ENCODE data around the gene DCUN1D2.
"Not testable (repeated sequence)": the region's sequence is repeated elsewhere in the genome, so short reads cannot be mapped to it uniquely, and the experiment has no call there.

Gene DCUN1D2

GRCh38 chr13:113469582-113469981 is 20.9 kb downstream of the DCUN1D2 start:
- in situ Hi-C loops (cut with HindIII; ENCODE audit: low sequenced_read_pairs): no loop called here

- in situ Hi-C loops (cut with HindIII; ENCODE audit: low sequenced_read_pairs): no loop called here
Observed at GRCh38 chr13:113468472-113469201, 21.9 kb downstream of the DCUN1D2 start.

GRCh38 chr13:113468029-113468428 is 22.5 kb downstream of the DCUN1D2 start:
- in situ Hi-C loops (cut with HindIII; ENCODE audit: low sequenced_read_pairs): no loop called here

- in situ Hi-C loops (cut with HindIII; ENCODE audit: low sequenced_read_pairs): no loop called here
Observed at GRCh38 chr13:113466383-113466782, 24.1 kb downstream of the DCUN1D2 start.

- in situ Hi-C loops (cut with HindIII; ENCODE audit: low sequenced_read_pairs): no loop called here
Observed at GRCh38 chr13:113465300-113465699, 25.2 kb downstream of the DCUN1D2 start.

GRCh38 chr13:113464476-113464875 is 26.0 kb downstream of the DCUN1D2 start:
- in situ Hi-C loops (cut with HindIII; ENCODE audit: low sequenced_read_pairs): loop anchor here (5.0 kb wide), 2 partner anchors 37 to 72 kb away; no protein-coding TSS in a partner anchor

- in situ Hi-C loops (cut with HindIII; ENCODE audit: low sequenced_read_pairs): loop anchor here (5.0 kb wide), 2 partner anchors 34 to 69 kb away; no protein-coding TSS in a partner anchor
Observed at GRCh38 chr13:113461022-113461751, 29.3 kb downstream of the DCUN1D2 start.

- in situ Hi-C loops (cut with HindIII; ENCODE audit: low sequenced_read_pairs): loop anchor here (5.0 kb wide), 2 partner anchors 33 to 68 kb away; no protein-coding TSS in a partner anchor
Observed at GRCh38 chr13:113460599-113460998, 29.9 kb downstream of the DCUN1D2 start.

- in situ Hi-C loops (cut with HindIII; ENCODE audit: low sequenced_read_pairs): loop anchor here (5.0 kb wide), 2 partner anchors 33 to 68 kb away; no protein-coding TSS in a partner anchor
Observed at GRCh38 chr13:113460064-113460555, 30.4 kb downstream of the DCUN1D2 start.

GRCh38 chr13:113458253-113459065 is 32.1 kb downstream of the DCUN1D2 start:
- in situ Hi-C loops (cut with HindIII; ENCODE audit: low sequenced_read_pairs): no loop called here

- in situ Hi-C loops (cut with HindIII; ENCODE audit: low sequenced_read_pairs): no loop called here
Observed at GRCh38 chr13:113457510-113457909, 33.0 kb downstream of the DCUN1D2 start.

- in situ Hi-C loops (cut with HindIII; ENCODE audit: low sequenced_read_pairs): no loop called here
Observed at GRCh38 chr13:113456116-113456702, 34.3 kb downstream of the DCUN1D2 start.

- in situ Hi-C loops (cut with HindIII; ENCODE audit: low sequenced_read_pairs): no loop called here
Observed at GRCh38 chr13:113455384-113455783, 35.1 kb downstream of the DCUN1D2 start.

- in situ Hi-C loops (cut with HindIII; ENCODE audit: low sequenced_read_pairs): no loop called here
Observed at GRCh38 chr13:113454936-113455335, 35.6 kb downstream of the DCUN1D2 start.

- in situ Hi-C loops (cut with HindIII; ENCODE audit: low sequenced_read_pairs): no loop called here
Observed at GRCh38 chr13:113452942-113453901, 37.3 kb downstream of the DCUN1D2 start, which contains the start of gene ADPRHL1. Gene ADPRHL1, minus strand, starts transcription at chr13:113453488. Its CDS starts 51 bp downstream, at chr13:113453437.

GRCh38 chr13:113452466-113452865 is 38.0 kb downstream of the DCUN1D2 start:
- in situ Hi-C loops (cut with HindIII; ENCODE audit: low sequenced_read_pairs): no loop called here

- in situ Hi-C loops (cut with HindIII; ENCODE audit: low sequenced_read_pairs): no loop called here
Observed at GRCh38 chr13:113451951-113452421, 38.5 kb downstream of the DCUN1D2 start.

GRCh38 chr13:113450861-113451620 is 39.5 kb downstream of the DCUN1D2 start:
- in situ Hi-C loops (cut with HindIII; ENCODE audit: low sequenced_read_pairs): not testable (repeated sequence)
